Left lung (tissue), 10 donors: Measurements from ENCODE around the gene KMT2E. TPM values are rescaled to one million over a fixed set of nuclear protein-coding genes. Genes with fewer than 3 reads are reported as not detected.

ENCODE experiments used
- ATAC-seq: fragments of 200-7000 bp; cut with Tn5 transposase; one replicate; pipeline ENCODE4 v1.9.1; 2020; ENCODE audit warnings: moderate library complexity
- DNase-seq, 4 donors: peaks; one replicate each; pipeline ENCODE4 v3.0.0-alpha.2; 2013 to 2020
- H3K27ac ChIP-seq, 2 donors: fragments of 200-600 bp; sonication (generic) in 1 of 2; one replicate each; pipeline versions ENCODE4 v1.5.0 to v1.8.0; 2020 to 2021
- H3K27me3 ChIP-seq, 2 donors: fragments of 200-600 bp; sonication (generic) in 1 of 2; one replicate each; pipeline versions ENCODE4 v1.5.0 to v1.8.0; 2020 to 2021
- H3K36me3 ChIP-seq, 2 donors: fragments of 200-600 bp; sonication (generic) in 1 of 2; one replicate each; pipeline versions ENCODE4 v1.5.0 to v1.8.0; 2020 to 2021
- H3K4me1 ChIP-seq, 2 donors: fragments of 200-600 bp; one replicate each; pipeline ENCODE4 v1.8.0; 2021
- H3K4me3 ChIP-seq, 2 donors: fragments of 200-600 bp; sonication (generic) in 1 of 2; one replicate each; pipeline versions ENCODE4 v1.5.0 to v1.8.0; 2020 to 2021; ENCODE audit warnings: mild to moderate bottlenecking in 1 of 2
- H3K9me3 ChIP-seq, 2 donors: fragments of 200-600 bp; sonication (generic) in 1 of 2; one replicate each; pipeline versions ENCODE4 v1.5.0 to v1.8.0; 2020 to 2021
- intact Hi-C, 2 donors: fragments of 100-400 bp; cut with DNase I; formaldehyde crosslinking; loops; one replicate each; pipeline versions ENCODE4 v1.11.2 to v1.14.2; 2022
- polyA plus RNA-seq, 6 donors: library from polyadenylated mRNA; unstranded; fragments of 120-200 nt; gene quantifications; one replicate each; pipeline ENCODE4 v1.2.1, GENCODE V29; 2013; ENCODE audit not compliant: insufficient read length in 6 of 6
- total RNA-seq, 2 donors: library from RNA; stranded (reverse); fragmentation: NEBNext Ultra II Directional; extraction: Animal tissue kit (Norgen Biotek cat#: 25700); gene quantifications; one replicate each; pipeline ENCODE4 v1.2.1, GENCODE V29; 2021
- TF ChIP-seq, protein P1 (sequence below), 2 donors: fragments of 200-600 bp; sonication (generic) in 1 of 2; IDR thresholded peaks; one replicate each; pipeline versions ENCODE4 v1.5.0 to v1.8.0; 2021; ENCODE audit warnings: antibody characterized with exemption in 2 of 2
- donor health status: DM: no; HTN: yes; CAD: no.
- donor health status: DM: no; HTN: no; CAD: no.

The KMT2E gene
- total and polyA plus RNA-seq, 8 donors, result 74.5 to 101 (median 84.7) TPM

DNA sequence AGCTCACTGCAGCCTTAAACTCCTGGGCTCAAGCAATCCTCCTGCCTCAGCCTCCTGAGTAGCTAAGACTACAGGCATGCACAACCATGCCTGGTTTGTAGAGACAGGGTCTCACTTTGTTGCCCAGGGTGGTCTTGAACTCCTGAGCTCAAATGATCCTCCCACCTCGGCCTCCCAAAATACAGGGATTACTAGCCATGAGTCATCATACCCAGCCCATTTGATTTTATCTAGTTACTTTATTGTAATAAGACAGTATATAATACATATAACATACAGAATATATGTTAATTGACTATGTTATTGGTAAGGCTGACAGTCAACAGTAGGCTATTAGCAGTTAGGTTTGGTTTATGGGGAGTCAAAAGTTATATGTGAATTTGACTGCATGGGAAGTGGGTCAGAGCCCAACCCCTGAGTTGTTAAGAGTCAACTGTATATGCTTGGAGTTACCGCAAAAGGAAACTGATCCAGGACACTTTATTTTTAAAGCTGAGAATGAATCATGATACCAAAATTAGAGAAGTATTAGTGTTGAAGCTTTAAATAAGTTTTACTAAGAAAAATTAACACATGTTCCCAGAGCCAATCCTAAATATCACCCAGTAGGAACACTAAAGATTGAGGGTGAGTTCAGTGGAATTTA is 20.7 kb upstream of the KMT2E start:
- Histone ChIP-seq H3K4me3 (no peak overlapping the region), H3K4me1 (peaks cover 12 to 62% of the 10 kb centered on the region in 2 donors), H3K36me3 (peaks cover 0 to 9% of the 10 kb centered on the region in 2 donors), H3K27ac (peak overlapping the region in 1 of 2 donors; percentile 23), H3K9me3 (no peaks in the 10 kb centered on the region), H3K27me3 (no peaks in the 10 kb centered on the region)
- DNase-seq, result no peak
- TF ChIP-seq, protein P1, sequence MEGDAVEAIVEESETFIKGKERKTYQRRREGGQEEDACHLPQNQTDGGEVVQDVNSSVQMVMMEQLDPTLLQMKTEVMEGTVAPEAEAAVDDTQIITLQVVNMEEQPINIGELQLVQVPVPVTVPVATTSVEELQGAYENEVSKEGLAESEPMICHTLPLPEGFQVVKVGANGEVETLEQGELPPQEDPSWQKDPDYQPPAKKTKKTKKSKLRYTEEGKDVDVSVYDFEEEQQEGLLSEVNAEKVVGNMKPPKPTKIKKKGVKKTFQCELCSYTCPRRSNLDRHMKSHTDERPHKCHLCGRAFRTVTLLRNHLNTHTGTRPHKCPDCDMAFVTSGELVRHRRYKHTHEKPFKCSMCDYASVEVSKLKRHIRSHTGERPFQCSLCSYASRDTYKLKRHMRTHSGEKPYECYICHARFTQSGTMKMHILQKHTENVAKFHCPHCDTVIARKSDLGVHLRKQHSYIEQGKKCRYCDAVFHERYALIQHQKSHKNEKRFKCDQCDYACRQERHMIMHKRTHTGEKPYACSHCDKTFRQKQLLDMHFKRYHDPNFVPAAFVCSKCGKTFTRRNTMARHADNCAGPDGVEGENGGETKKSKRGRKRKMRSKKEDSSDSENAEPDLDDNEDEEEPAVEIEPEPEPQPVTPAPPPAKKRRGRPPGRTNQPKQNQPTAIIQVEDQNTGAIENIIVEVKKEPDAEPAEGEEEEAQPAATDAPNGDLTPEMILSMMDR (IDR thresholded peaks at IDR 0.05), result no peak
- intact Hi-C loops, result no loop called here
- no peak for ATAC-seq

GRCh38 chr7:104998040-104998752 is 15.8 kb upstream of the KMT2E start:
- H3K9me3 ChIP-seq, result no peaks in the 10 kb centered on the region
- peaks cover 34 to 96% of the 10 kb centered on the region in 2 donors for H3K4me1 ChIP-seq
- H3K36me3 ChIP-seq, result peaks cover 0 to 8% of the 10 kb centered on the region in 2 donors
- no peaks in the 10 kb centered on the region for H3K27me3 ChIP-seq
- no peak overlapping the region for H3K4me3 ChIP-seq
- TF ChIP-seq, protein P1 (IDR thresholded peaks at IDR 0.05), result no peak
- H3K27ac ChIP-seq, result no peak overlapping the region
- ATAC-seq (peak; percentile 47), DNase-seq (no peak)
- intact Hi-C loops, result no loop called here

- H3K4me1 ChIP-seq, result peaks cover 44 to 96% of the 10 kb centered on the region in 2 donors
- H3K9me3 ChIP-seq, result no peaks in the 10 kb centered on the region
- ATAC-seq, result no peak
- DNase-seq, result no peak
- peaks cover 0 to 14% of the 10 kb centered on the region in 2 donors for H3K36me3 ChIP-seq
- no peaks in the 10 kb centered on the region for H3K27me3 ChIP-seq
- intact Hi-C loops, result no loop called here
- H3K27ac ChIP-seq, result no peak overlapping the region
- H3K4me3 ChIP-seq, result no peak overlapping the region
- TF ChIP-seq, protein P1 (IDR thresholded peaks at IDR 0.05), result no peak
These were observed 13.8 kb upstream of the KMT2E start for GRCh38 chr7:105000200-105000599.

- intact Hi-C loops, result no loop called here
- Histone ChIP-seq H3K27me3 (no peaks in the 10 kb centered on the region), H3K4me3 (no peak overlapping the region), H3K4me1 (peaks cover 39 to 96% of the 10 kb centered on the region in 2 donors), H3K9me3 (no peaks in the 10 kb centered on the region), H3K27ac (no peak overlapping the region), H3K36me3 (peaks cover 0 to 14% of the 10 kb centered on the region in 2 donors)
- ATAC-seq (no peak), DNase-seq (no peak)
- TF ChIP-seq, protein P1 (IDR thresholded peaks at IDR 0.05), result no peak
These were observed 13.1 kb upstream of the KMT2E start for GRCh38 chr7:105000927-105001336.

DNA sequence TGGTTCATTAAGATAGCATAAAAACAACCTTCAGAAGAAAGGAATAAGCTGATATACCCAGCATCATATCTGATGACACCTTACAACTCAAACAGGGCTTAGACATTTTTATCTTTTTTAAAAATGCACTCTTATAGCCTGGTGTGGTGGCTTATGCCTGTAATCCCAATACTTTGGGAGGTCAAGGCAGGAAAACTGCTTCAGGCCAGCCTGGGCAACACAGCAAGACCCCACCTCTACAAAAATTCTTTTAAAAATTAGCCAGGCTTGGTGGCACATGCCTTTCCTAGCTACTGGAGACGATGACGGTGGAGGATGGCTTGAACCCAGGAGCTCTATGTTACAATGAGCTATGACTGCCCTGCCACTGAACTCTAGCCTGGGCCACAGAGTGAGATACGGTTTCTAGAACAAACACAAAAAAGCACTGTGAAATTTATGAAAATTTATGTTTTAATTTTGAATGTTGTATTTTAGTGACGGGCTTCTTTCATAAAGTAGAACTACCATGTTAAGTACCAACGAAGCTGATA is 12.3 kb upstream of the KMT2E start:
- H3K9me3 ChIP-seq, result no peaks in the 10 kb centered on the region
- DNase-seq (no peak), ATAC-seq (no peak)
- no peak overlapping the region for H3K4me3 ChIP-seq
- TF ChIP-seq, protein P1 (IDR thresholded peaks at IDR 0.05), result no peak
- H3K27me3 ChIP-seq, result no peaks in the 10 kb centered on the region
- no peak overlapping the region for H3K27ac ChIP-seq
- intact Hi-C loops, result no loop called here
- peaks cover 46 to 96% of the 10 kb centered on the region in 2 donors for H3K4me1 ChIP-seq
- peaks cover 0 to 14% of the 10 kb centered on the region in 2 donors for H3K36me3 ChIP-seq
